ENCODE results near the gene SERBP1. TPM values are rescaled to one million over a fixed set of nuclear protein-coding genes. Genes with fewer than 3 reads are reported as not detected.
"Not testable (repeated sequence)": the region's sequence is repeated elsewhere in the genome, so short reads cannot be mapped to it uniquely, and the experiment has no call there.

The SERBP1 gene
- total RNA-seq, 1 experiment from 2014 or later = 230 TPM

GRCh38 chr1:67401443-67401842 lies 28.8 kb downstream of the SERBP1 start:
- no peaks in the 10 kb centered on the region for H3K27me3 ChIP-seq (ENCODE audit: control insufficient read depth, insufficient read depth, low read length)
- ChIA-PET CTCF (no interaction called here), POLR2A (interaction anchor here (0.6 kb wide), 1 partner anchor 142 kb away, joined by 8 read pairs; no protein-coding TSS in a partner anchor)
- no peaks in the 10 kb centered on the region for H3K36me3 ChIP-seq (ENCODE audit: control insufficient read depth, insufficient read depth, low read length)
- BruUV-seq (replicated peaks) = no TSS peak
- H3K9me3 ChIP-seq (ENCODE audit: control insufficient read depth, insufficient read depth, low read depth, low read length) = no peaks in the 10 kb centered on the region
- DNase-seq (ENCODE audit: low read depth, low spot score) = no peak
- no peak overlapping the region for H3K27ac ChIP-seq (ENCODE audit: low read length)
- H3K4me1 ChIP-seq (ENCODE audit: control insufficient read depth, insufficient read depth, low read length) = no peaks in the 10 kb centered on the region
- intact Hi-C loops (cut with micrococcal nuclease; ENCODE audit: unreplicated experiment) = loop anchor here (10.0 kb wide), 1 partner anchor 167 kb away; no protein-coding TSS in a partner anchor
- H3K4me3 ChIP-seq (ENCODE audit: low read depth in 2 of 2, low read length in 2 of 2) = no peak overlapping the region
- in situ Hi-C loops (cut with HindIII; ENCODE audit: low pct_unique_long_range_greater_than_20kb, low sequenced_read_pairs) = no loop called here
- TF ChIP-seq POLR2AphosphoS5 (IDR thresholded peaks at IDR 0.05; ENCODE audit: low read depth, low read length) (peak; percentile 31; the same call in 1 of the 2 replicates), REST (IDR thresholded peaks at IDR 0.05; ENCODE audit: insufficient read depth in 1 of 2, low read depth in 2 of 2, low read length in 1 of 2) (no peak), TCF7L2 (IDR thresholded peaks at IDR 0.05; ENCODE audit: low read depth, low read length) (no peak)
- ATAC-seq = peak; percentile 48

- CTCF ChIA-PET; H3K36me3 ChIP-seq (ENCODE audit: control insufficient read depth, insufficient read depth, low read length); H3K27me3 ChIP-seq (ENCODE audit: control insufficient read depth, insufficient read depth, low read length); DNase-seq (ENCODE audit: low read depth, low spot score); H3K4me1 ChIP-seq (ENCODE audit: control insufficient read depth, insufficient read depth, low read length); H3K27ac ChIP-seq (ENCODE audit: low read length); BruUV-seq (replicated peaks); H3K9me3 ChIP-seq (ENCODE audit: control insufficient read depth, insufficient read depth, low read depth, low read length); POLR2A ChIA-PET; ATAC-seq; in situ Hi-C loops (cut with HindIII; ENCODE audit: low pct_unique_long_range_greater_than_20kb, low sequenced_read_pairs); H3K4me3 ChIP-seq (ENCODE audit: low read depth in 2 of 2, low read length in 2 of 2): not testable (repeated sequence)
- intact Hi-C loops (cut with micrococcal nuclease; ENCODE audit: unreplicated experiment) = loop anchor here (10.0 kb wide), 1 partner anchor 165 kb away; no protein-coding TSS in a partner anchor
Observed at GRCh38 chr1:67400029-67400786, 30.0 kb downstream of the SERBP1 start.

GRCh38 chr1:67399199-67399993 lies 30.8 kb downstream of the SERBP1 start:
- TF ChIP-seq CTCF (IDR thresholded peaks at IDR 0.05) (no peak), TCF7L2 (IDR thresholded peaks at IDR 0.05; ENCODE audit: low read depth, low read length) (no peak), SIN3A (IDR thresholded peaks at IDR 0.05; ENCODE audit: borderline replicate concordance, insufficient read depth, low read depth, low read length) (no peak), REST (IDR thresholded peaks at IDR 0.05; ENCODE audit: insufficient read depth in 1 of 2, low read depth in 2 of 2, low read length in 1 of 2) (no peak), POLR2AphosphoS5 (IDR thresholded peaks at IDR 0.05; ENCODE audit: low read depth, low read length) (no peak)
- CTCF ChIA-PET = no interaction called here

More at GRCh38 chr1:67399199-67399993, 30.8 kb downstream of the SERBP1 start:
- intact Hi-C loops (cut with micrococcal nuclease; ENCODE audit: unreplicated experiment) (no loop called here), in situ Hi-C loops (cut with HindIII; ENCODE audit: low pct_unique_long_range_greater_than_20kb, low sequenced_read_pairs) (no loop called here)
- Histone ChIP-seq H3K4me1 (ENCODE audit: control insufficient read depth, insufficient read depth, low read length) (no peaks in the 10 kb centered on the region), H3K9me3 (ENCODE audit: control insufficient read depth, insufficient read depth, low read depth, low read length) (no peaks in the 10 kb centered on the region), H3K36me3 (ENCODE audit: control insufficient read depth, insufficient read depth, low read length) (no peaks in the 10 kb centered on the region), H3K4me3 (ENCODE audit: low read depth in 2 of 2, low read length in 2 of 2) (no peak overlapping the region), H3K27ac (ENCODE audit: low read length) (no peak overlapping the region), H3K27me3 (ENCODE audit: control insufficient read depth, insufficient read depth, low read length) (no peaks in the 10 kb centered on the region)
- BruUV-seq (replicated peaks) = no TSS peak
- ATAC-seq (no peak), DNase-seq (ENCODE audit: low read depth, low spot score) (no peak)
- POLR2A ChIA-PET = no interaction called here

Data from Panc1 (cell line).